ENCODE results near the gene WNT3.

GRCh38 chr17:46833840-46834208 is 15.3 kb upstream of the WNT3 start:
- no peak for TF ChIP-seq RAD21 (IDR thresholded peaks at IDR 0.05)
- TF ChIP-seq, protein P1, sequence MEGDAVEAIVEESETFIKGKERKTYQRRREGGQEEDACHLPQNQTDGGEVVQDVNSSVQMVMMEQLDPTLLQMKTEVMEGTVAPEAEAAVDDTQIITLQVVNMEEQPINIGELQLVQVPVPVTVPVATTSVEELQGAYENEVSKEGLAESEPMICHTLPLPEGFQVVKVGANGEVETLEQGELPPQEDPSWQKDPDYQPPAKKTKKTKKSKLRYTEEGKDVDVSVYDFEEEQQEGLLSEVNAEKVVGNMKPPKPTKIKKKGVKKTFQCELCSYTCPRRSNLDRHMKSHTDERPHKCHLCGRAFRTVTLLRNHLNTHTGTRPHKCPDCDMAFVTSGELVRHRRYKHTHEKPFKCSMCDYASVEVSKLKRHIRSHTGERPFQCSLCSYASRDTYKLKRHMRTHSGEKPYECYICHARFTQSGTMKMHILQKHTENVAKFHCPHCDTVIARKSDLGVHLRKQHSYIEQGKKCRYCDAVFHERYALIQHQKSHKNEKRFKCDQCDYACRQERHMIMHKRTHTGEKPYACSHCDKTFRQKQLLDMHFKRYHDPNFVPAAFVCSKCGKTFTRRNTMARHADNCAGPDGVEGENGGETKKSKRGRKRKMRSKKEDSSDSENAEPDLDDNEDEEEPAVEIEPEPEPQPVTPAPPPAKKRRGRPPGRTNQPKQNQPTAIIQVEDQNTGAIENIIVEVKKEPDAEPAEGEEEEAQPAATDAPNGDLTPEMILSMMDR (IDR thresholded peaks at IDR 0.05; ENCODE audit: low read depth, low read length, missing input control), result no peak
- TF ChIP-seq, protein P2, sequence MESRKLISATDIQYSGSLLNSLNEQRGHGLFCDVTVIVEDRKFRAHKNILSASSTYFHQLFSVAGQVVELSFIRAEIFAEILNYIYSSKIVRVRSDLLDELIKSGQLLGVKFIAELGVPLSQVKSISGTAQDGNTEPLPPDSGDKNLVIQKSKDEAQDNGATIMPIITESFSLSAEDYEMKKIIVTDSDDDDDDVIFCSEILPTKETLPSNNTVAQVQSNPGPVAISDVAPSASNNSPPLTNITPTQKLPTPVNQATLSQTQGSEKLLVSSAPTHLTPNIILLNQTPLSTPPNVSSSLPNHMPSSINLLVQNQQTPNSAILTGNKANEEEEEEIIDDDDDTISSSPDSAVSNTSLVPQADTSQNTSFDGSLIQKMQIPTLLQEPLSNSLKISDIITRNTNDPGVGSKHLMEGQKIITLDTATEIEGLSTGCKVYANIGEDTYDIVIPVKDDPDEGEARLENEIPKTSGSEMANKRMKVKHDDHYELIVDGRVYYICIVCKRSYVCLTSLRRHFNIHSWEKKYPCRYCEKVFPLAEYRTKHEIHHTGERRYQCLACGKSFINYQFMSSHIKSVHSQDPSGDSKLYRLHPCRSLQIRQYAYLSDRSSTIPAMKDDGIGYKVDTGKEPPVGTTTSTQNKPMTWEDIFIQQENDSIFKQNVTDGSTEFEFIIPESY (IDR thresholded peaks at IDR 0.05), result no peak
- no peak for TF ChIP-seq MAX (IDR thresholded peaks at IDR 0.05)
- TF ChIP-seq NR2F2 (IDR thresholded peaks at IDR 0.05), result no peak
